Posterior vena cava (tissue), 2 donors: Measurements from ENCODE around the gene SNRNP40. TPM values are rescaled to one million over a fixed set of nuclear protein-coding genes. Genes with fewer than 3 reads are reported as not detected.

Experiments
- DNase-seq: peaks from one replicate; pipeline ENCODE4 v3.0.0-alpha.2; 2020; ENCODE audit warnings: low spot score
- intact Hi-C, 2 donors: fragments of 100-400 bp; cut with DNase I; formaldehyde crosslinking; loops; one replicate each; pipeline versions ENCODE4 v1.14.1 to v1.14.2; 2022 to 2023
- total RNA-seq, 2 donors: library from RNA; stranded (reverse); fragmentation: NEBNext Ultra II Directional; extraction: Animal tissue kit (Norgen Biotek cat#: 25700); gene quantifications; one replicate each; pipeline ENCODE4 v1.2.1, GENCODE V29; 2021
- donor health status: DM: yes; HTN: yes; CAD: no.
- donor health status: DM: yes; HTN: yes; CAD: no.

The SNRNP40 gene
- total RNA-seq, 2 donors from 2014 or later: 28.6 to 32.6 TPM

DNA sequence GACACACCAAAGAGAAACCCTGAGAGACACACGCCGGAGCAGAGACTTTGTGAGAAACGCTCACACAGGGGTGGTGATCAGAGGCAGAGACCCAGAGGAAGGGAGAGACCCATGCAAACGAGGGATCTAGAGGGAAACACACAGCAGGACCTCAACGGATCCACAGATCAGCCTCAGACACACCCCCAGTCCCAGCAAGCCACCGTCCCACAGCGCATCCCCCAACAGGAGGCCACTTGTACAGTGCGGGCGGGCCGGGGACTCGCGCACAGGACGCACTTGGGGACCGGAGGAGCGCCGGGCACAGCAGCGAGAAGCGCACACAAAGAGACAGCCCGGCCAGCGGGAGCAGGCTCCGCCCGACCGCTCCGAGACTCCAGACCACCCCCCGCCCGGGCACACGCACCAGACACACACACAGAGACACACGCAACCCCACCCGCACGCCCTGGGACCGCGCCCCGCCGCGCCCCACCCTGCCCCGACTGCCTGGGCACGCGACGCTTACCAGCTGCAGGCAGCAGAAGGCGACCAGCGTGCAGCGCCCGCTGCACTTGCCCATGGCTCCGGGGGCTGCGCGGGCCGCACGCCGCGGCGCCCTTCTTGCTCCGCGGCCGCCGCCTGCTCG is 57.5 kb downstream of the SNRNP40 start:
- intact Hi-C loops: loop anchor here in 1 of 2 donors (5.0 kb wide), 1 partner anchor 1577 kb away; no protein-coding TSS in a partner anchor
- DNase-seq: no peak

DNA sequence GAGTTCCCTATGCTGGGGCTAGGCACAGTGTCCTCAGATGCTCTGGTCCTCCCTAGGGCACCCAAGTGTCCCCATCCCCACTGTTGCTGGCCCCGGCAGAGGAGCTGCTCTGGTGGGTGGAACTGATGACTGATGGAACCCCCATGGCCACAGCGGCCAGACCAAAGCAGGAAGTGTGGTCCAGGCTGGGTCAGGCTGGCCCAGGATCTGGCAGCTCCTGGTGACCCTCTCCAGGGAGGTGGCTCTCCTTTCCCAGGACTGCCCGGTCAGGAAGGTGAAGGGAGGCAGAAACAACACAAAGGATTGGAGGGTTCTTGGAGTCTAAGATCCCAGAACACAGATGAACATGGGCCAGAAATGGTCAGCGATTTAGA is 58.0 kb downstream of the SNRNP40 start:
- intact Hi-C loops: loop anchor here in 1 of 2 donors (5.0 kb wide), 1 partner anchor 1576 kb away; no protein-coding TSS in a partner anchor
- DNase-seq: no peak

DNA sequence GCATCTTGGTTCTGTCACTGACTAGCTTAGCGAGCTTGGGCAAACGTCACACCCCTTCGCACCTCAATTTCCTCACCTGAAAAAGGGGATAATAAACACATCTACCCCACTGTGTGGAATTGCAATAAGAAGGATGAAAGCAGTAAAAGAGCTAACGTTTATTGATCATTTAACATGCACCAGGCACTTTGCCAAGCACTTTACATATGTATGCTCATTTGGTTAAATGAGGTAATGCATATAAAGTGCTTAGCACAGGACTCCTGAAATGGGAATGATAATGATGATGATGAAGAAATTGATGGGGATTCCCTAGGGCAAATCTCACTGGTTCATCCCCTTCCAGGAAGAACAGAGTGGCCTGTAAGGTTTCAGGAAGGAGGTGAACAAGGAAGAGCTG is 61.7 kb downstream of the SNRNP40 start:
- DNase-seq: no peak
- intact Hi-C loops: loop anchor here in 1 of 2 donors (5.0 kb wide), 1 partner anchor 1573 kb away; no protein-coding TSS in a partner anchor

DNA sequence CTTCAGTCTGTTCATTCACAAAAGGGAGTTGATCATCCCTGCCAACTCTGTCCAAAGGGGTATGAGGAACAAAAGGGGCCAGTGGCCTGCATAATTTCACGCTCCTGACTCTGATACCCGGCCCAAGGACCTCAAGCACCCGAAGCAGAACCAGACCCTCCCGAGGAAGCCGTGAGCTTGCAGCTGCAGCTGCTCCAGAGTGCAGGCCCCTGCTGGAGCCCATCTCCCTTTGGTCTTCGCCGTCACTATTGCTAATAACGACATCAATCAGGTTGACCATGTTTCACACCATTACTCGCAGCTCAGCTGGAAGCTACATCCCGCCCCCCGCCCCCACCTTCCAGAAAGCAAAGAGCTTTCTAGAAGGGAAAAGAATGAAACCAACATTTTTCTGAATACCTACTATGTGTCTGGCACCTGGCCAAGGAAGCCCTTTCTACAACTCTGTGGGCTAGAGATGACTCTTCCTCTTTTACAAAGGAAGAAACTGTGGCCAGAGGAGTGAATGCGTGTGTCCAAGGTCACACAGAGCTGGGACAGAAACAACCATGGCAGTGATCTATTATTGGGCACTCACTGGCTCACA is 62.4 kb downstream of the SNRNP40 start:
- intact Hi-C loops: no loop called here

DNA sequence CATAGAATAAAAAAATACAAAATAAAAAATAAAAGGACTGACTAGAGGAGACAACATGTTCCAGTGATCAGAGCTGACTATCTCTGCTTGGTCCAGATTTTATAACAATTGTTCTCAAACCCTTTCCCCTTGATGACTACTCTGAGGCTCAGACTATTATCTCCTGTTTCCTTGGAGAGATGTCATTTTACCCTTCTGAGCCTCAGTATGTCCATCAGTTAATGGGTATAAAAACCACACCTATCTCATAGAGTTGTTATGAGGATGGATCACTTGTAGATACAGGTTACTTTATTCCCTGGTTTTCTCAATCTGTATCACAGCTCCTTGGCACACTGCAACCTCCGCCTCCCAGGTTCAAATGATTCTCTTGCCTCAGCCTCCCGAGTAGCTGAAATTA is 63.9 kb downstream of the SNRNP40 start:
- DNase-seq: no peak
- intact Hi-C loops: no loop called here

More for the DNA sequence above, 62.4 kb downstream of the SNRNP40 start:
- no peak for DNase-seq

DNA sequence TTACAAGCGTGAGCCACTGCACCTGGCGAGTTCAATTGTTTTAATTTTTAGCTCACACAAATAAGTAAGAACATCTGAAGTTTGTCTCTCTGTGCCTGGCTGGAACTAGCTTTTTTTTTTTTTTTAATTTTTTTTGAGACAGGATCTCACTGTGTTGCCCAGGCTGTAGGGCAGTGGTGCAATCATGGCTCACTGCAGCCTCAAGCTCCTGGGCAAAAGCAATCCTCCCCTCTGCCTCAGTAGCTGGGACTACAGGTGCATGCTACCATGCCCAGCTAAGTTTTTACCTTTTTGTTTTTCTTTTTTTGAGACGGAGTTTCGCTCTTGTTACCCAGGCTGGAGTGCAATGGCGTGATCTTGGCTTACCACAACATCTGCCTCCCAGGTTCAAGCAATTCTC is 64.8 kb downstream of the SNRNP40 start:
- no peak for DNase-seq
- intact Hi-C loops: no loop called here

DNA sequence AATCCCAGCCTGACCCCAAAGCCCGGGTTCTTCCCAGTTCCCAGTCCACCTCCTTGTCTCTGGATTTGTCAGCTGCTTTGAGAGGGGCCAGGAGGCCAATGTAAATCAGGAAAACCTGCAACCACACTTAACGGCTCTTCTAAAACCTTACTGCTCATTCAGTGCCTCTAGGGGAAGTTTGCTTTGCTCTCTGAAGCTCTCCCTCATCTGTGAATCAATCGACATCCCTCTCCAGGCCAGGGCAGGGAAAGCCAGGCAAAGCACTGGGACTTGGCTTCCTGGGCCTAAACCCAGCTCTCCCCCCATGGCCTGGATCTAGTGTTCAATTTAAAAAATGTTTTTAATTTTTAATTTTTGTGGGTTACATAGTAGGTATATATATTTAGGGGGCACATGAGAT is 66.2 kb downstream of the SNRNP40 start:
- DNase-seq: no peak
- intact Hi-C loops: no loop called here

DNA sequence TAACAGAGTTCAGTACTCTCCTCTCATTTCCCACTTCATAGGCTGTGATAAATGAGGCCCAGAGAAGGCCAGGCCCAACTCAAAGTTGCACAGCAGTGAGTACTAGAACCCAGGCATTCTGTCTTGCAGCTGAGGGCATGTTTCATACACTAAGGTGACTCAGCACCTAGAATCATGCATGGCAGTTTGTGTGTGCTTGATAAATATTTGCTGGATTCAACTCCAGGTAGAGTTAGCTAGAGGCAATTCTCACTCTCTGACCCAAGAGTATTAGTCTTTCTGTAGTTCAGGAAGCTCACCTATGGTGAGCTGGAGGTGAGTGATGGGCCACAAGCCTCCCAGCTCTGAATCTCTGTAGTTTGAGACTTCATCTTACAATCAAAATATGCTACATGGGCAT is 67.6 kb downstream of the SNRNP40 start:
- DNase-seq: no peak
- intact Hi-C loops: no loop called here

DNA sequence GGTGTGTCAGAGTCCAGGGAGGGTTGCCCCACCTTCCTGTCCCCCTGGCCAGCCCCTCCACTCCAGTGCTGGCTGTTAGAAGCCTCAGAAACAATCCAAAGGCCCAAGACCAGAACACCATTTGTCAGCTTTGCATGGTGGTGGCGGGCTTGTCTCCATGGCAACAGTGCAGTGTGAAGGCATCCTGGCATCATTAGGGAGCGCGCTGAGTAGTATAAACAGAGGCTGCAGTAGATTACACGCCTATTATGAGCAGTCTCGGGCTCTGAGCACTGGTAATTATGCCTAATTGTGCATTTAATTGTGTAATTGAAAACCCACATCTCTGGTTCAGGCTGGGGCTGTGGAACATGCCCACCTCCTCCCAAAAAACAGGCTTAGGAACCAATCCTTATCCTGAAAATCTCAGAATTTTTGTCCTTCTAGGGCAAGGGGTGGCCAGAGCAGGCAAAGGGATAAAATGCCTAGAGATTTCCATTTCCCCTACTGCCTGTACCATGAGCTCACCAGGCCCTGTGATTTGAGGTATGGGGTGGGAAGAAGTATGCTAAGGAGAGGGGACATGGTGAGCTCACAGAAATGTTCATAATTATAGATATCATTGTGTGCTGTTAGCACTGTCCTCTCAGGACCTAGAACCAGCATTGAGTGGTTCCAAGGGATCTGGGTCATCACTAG is 68.6 kb downstream of the SNRNP40 start:
- intact Hi-C loops: no loop called here

DNA sequence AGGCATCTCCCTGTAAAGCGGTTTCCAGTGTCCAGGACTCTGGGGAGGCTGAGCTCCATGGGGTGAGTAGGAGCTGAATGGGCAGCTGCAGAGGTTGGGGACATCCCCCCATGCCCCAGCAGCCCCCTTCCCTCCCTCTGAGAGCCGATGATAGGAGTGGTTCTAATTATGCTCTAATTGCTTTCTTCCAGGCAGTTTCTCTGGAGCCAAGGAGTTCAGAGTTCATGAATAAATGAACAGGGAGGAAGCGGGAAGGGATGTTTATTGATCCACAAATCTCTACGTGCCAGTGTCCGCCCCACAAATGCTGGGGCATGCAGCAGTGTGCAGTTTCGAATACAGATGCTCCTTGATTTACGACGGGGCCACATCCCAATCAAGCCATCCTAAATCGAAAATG is 72.5 kb downstream of the SNRNP40 start:
- intact Hi-C loops: no loop called here
- no peak for DNase-seq

More for the DNA sequence above, 68.6 kb downstream of the SNRNP40 start:
- DNase-seq: no peak

DNA sequence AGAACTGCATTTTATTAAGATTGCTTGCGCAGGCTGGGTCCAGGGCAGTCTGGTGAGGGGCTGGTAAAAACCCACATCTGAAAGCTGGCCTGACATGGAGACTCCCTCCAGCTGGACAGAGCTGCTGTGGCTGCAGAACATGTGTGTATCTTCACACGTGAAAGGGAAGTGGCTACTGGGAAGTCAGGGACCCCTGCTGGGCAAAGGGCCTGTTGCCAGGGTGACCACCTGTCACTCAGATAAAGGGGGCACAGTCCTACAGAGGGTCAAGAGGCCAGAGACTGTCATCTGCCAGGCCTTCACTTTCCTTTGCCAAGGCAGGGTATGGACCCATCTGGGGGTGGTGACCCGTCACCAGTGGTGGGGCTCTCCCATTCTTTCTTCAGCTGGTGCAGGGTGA is 74.4 kb downstream of the SNRNP40 start:
- intact Hi-C loops: no loop called here
- DNase-seq: no peak

DNA sequence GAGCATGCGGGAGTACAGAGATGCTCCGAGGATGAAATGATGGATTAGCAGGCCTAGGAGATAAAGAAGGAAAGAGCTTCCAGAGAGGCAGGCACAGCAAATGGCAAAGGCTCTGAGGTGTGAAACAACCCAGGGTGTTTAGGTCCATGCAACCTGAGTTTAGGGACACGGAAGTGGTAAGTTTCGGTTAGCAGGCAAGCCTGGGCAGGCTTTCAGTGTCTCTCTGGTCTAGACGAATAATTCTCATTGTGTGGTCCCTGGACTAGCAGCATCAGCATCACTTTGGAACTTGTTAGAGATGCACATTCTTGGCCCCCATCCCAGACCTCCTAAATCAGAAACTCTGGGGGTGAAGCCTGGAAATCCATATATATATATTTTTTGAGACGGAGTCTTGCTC is 75.5 kb downstream of the SNRNP40 start:
- intact Hi-C loops: no loop called here
- DNase-seq: no peak

DNA sequence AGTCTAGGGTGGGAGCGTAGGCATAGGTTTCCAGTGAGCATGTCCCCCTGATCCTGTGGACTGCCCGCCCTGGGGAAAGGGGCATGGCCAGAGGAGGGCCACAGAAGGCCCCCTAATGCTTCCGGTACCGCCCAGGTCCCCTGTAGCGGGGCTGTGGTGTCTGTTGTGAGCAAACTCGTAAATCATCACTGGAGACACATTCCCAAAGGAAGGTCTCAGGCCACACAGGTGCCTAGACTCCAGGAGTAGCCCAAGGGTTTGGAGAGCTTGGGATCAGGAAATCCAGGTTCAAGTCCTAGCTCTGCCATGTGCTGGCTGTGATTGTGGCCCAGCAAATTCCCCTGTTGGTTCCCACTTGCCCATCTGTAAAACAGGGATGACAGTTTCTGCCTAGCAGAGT is 77.1 kb downstream of the SNRNP40 start:
- DNase-seq: no peak
- intact Hi-C loops: no loop called here

DNA sequence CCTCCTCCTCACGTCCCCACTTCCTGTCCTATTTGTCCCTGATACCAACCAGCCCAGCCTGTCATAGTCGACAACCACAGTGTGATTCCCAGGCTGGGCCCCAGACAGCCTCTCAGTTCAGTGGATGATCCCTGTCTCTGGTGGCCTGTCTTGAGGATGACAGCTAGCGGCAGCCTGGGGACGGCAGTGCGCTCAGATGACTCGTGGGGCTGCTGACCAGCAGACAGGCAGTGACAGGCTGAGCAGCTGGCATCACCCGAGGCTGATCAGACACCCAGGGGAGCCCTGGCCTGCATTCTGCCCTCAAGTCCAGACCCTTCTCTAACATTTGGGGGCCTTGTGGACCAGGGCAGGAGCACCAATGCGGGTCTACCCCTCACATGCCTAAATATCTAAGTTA is 77.9 kb downstream of the SNRNP40 start:
- DNase-seq: no peak
- intact Hi-C loops: no loop called here

DNA sequence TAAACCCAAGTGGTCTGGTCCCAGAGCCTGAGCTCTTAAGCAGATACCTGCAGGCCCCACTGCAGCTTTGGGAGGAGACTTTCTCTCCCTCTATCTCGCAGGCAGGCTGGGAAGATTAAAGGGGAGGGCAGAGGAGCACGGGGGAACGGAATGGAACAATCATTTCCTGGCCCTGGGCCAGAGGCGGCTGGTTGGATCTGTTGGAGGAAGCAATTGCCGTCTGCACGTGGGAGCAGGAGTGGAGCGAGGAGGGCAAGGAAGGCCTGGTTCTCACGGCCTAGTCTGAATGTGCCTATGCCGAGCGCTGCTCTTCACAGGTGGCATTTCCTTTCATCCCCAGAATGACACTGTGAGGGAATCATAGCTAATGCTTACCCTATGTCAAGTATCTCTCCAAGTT is 80.6 kb downstream of the SNRNP40 start:
- DNase-seq: peak; percentile 84
- intact Hi-C loops: no loop called here

DNA sequence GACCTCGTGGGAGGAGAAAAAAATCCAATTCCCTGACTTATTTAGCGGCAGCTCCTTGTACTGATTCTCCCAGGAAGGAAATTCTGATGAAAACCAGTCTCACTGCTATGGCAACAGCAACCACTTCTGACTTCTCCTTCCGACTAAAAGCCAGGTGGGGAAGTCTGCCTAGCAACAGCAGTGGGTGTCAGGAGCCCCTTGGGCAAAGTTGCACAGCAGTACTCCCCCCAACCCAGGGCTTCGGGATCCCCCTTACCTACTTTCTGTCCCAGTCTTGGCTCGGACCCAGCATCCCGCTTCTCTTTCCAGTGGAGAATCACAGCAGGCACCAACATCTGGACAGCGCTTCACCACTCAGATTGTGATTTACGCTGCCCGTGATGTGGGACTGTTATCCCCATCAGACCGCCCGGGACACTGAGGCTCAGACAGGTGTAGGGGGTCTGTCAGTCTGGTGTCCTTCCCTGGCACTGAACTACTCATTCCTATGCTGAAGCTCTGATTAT is 81.5 kb downstream of the SNRNP40 start:
- DNase-seq: no peak
- intact Hi-C loops: no loop called here

DNA sequence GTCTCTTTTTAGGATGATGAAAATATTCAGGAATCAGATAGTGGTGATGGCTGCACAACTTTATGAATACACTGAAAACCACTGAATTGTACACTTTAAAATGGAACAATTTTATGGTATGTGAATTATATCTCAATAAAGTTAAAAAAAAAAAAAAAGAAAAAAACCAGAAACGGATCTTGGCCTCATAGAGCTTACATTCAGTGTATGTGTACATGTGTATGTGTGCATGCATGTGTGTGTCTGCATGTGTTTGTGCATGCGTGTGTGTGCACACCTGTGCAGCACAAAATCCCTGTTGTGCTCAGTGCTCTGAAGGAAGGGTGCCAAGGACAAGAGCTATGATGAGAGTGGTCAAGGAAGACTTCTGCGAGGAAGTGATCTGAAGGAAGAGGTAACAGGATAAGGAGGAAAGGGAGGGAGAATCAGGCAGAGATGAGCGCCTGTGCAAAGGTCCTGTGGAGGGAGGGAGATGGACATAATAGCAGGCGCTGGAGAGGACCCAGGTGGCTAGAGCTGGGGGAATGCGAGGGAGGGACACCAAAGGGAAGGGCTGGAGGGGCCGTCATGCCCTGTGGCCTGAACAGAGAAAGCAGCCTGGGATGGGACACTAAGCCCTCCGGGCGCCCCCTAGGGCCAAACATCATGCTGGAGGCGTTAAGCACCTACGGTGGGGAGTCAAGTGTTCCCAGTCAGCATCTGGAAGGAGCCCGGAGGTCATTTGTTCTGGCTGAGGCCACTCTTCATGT is 82.1 kb downstream of the SNRNP40 start:
- intact Hi-C loops: no loop called here
- no peak for DNase-seq
